Measurements from ENCODE around the gene SMARCB1. TPM values are rescaled to one million over a fixed set of nuclear protein-coding genes. Genes with fewer than 3 reads are reported as not detected.

The SMARCB1 gene
- total RNA-seq, 1 donor, result 55.2 TPM

DNA sequence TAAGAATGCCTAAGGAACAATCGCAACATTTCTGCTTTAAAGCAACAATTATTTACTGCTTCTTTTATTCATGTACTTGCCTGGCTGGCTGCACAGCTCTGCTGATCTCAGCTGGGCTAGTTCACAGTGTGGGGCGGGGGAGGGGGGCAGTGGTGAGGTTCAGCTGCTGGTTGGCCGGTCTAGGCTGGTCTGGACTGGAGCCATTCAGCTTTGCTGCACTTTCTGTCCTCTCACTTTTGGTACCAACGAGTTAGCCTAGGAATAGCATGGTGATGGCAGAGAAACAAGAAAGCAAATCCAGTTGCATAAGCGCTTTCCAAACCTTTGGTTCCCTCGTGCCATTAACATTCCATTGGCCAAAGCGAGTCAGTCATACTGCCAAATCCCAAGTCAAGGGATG lies 91.5 kb downstream of the SMARCB1 start:
- TF ChIP-seq, protein P1, sequence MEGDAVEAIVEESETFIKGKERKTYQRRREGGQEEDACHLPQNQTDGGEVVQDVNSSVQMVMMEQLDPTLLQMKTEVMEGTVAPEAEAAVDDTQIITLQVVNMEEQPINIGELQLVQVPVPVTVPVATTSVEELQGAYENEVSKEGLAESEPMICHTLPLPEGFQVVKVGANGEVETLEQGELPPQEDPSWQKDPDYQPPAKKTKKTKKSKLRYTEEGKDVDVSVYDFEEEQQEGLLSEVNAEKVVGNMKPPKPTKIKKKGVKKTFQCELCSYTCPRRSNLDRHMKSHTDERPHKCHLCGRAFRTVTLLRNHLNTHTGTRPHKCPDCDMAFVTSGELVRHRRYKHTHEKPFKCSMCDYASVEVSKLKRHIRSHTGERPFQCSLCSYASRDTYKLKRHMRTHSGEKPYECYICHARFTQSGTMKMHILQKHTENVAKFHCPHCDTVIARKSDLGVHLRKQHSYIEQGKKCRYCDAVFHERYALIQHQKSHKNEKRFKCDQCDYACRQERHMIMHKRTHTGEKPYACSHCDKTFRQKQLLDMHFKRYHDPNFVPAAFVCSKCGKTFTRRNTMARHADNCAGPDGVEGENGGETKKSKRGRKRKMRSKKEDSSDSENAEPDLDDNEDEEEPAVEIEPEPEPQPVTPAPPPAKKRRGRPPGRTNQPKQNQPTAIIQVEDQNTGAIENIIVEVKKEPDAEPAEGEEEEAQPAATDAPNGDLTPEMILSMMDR (IDR thresholded peaks at IDR 0.05; ENCODE audit: insufficient read depth, low read length), result no peak
- DNase-seq (ENCODE audit: low read depth), result no peak
- no peak overlapping the region for H3K4me3 ChIP-seq (ENCODE audit: low read depth, low read length)

- DNase-seq (ENCODE audit: low read depth), result no peak
- H3K4me3 ChIP-seq (ENCODE audit: low read depth, low read length), result no peak overlapping the region
- TF ChIP-seq, protein P1 (IDR thresholded peaks at IDR 0.05; ENCODE audit: insufficient read depth, low read length), result no peak
Measured at GRCh38 chr22:23882370-23882769, 95.6 kb downstream of the SMARCB1 start.

DNA sequence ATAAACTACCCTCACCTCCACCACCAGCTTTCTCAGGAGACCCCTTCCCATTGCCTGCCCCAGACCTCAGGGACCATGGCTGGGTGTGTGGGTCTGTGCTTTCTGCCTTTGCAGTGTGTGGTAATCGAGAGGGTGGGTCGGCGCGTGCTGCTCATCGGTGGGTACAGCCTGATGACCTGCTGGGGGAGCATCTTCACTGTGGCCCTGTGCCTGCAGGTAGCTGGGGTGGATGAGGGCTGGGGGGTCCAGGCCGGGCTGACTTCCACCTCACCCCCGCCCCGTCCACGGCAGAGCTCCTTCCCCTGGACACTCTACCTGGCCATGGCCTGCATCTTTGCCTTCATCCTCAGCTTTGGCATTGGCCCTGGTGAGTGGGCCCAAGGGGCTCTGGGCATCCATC lies 96.9 kb downstream of the SMARCB1 start:
- TF ChIP-seq, protein P1 (IDR thresholded peaks at IDR 0.05; ENCODE audit: insufficient read depth, low read length), result no peak
- no peak for DNase-seq (ENCODE audit: low read depth)

DNA sequence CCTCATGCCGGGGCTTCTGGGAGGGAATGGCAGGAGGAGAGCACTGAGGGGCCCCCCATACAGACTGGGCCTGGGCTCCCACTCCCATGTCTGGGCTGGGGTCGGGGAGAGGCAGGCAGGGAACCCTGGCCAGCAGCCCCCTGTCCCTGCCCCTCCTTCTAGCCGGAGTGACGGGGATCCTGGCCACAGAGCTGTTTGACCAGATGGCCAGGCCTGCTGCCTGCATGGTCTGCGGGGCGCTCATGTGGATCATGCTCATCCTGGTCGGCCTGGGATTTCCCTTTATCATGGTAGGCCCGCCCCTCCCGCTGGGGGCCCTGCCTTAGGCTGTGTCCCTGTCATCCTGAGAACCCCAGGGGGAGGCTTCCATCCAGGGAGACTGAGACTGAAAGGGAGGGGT lies 97.4 kb downstream of the SMARCB1 start:
- H3K4me3 ChIP-seq (ENCODE audit: low read depth, low read length), result no peak overlapping the region
- TF ChIP-seq, protein P1 (IDR thresholded peaks at IDR 0.05; ENCODE audit: insufficient read depth, low read length), result no peak
- no peak for DNase-seq (ENCODE audit: low read depth)

More for the DNA sequence above, 96.9 kb downstream of the SMARCB1 start:
- no peak overlapping the region for H3K4me3 ChIP-seq (ENCODE audit: low read depth, low read length)

Small RNAs within 50 kb of the gene (small RNA-seq; reads per million reads assigned to genes)
- gene RN7SL268P, result not detected

Other genes starting within 250 kb of the SMARCB1 start
- not detected in 2 replicates for gene IGLL1, start 206.7 kb upstream of the SMARCB1 start, total RNA-seq (ENCODE audit: low replicate concordance)
- 0.09 TPM in 1 of 2 replicates, not detected in the other for gene DRICH1, start 154.6 kb upstream of the SMARCB1 start, total RNA-seq (ENCODE audit: low replicate concordance)
- not detected in 2 replicates for gene RGL4, start 96.0 kb upstream of the SMARCB1 start, total RNA-seq (ENCODE audit: low replicate concordance)
- gene ZNF70, start 35.9 kb upstream of the SMARCB1 start, total RNA-seq (ENCODE audit: low replicate concordance), result 5.3 and 5.9 TPM in 2 replicates
- not detected in 2 replicates for gene VPREB3, start 32.5 kb upstream of the SMARCB1 start, total RNA-seq (ENCODE audit: low replicate concordance)
- 0.18 and 4.9 TPM in 2 replicates for gene C22orf15, start 24.0 kb upstream of the SMARCB1 start, total RNA-seq (ENCODE audit: low replicate concordance)
- gene CHCHD10, start 19.0 kb upstream of the SMARCB1 start, total RNA-seq (ENCODE audit: low replicate concordance), result 2.5 and 2.6 TPM in 2 replicates
- 5.1 and 47.8 TPM in 2 replicates for gene MMP11, start 14.1 kb upstream of the SMARCB1 start, total RNA-seq (ENCODE audit: low replicate concordance)
- gene DERL3, start 52.0 kb downstream of the SMARCB1 start, total RNA-seq (ENCODE audit: low replicate concordance), result 0.36 TPM in 1 of 2 replicates, not detected in the other
- gene SLC2A11, start 70.9 kb downstream of the SMARCB1 start, total RNA-seq (ENCODE audit: low replicate concordance), result 11.4 and 11.9 TPM in 2 replicates
- 27.3 and 160 TPM in 2 replicates for gene MIF, start 107.4 kb downstream of the SMARCB1 start, total RNA-seq (ENCODE audit: low replicate concordance)
- 4.9 and 9.0 TPM in 2 replicates for gene GSTT2B, start 174.2 kb downstream of the SMARCB1 start, total RNA-seq (ENCODE audit: low replicate concordance)
- gene DDTL, start 179.9 kb downstream of the SMARCB1 start, total RNA-seq (ENCODE audit: low replicate concordance), result 0.81 and 1.8 TPM in 2 replicates
- gene DDT, start 187.5 kb downstream of the SMARCB1 start, total RNA-seq (ENCODE audit: low replicate concordance), result 36.4 and 82.9 TPM in 2 replicates
- gene GSTT2, start 193.2 kb downstream of the SMARCB1 start, total RNA-seq (ENCODE audit: low replicate concordance), result 0.54 TPM in 1 of 2 replicates, not detected in the other
- gene GSTT4, start 218.5 kb downstream of the SMARCB1 start, total RNA-seq (ENCODE audit: low replicate concordance), result not detected in 2 replicates
- 49.2 and 70.5 TPM in 2 replicates for gene CABIN1, start 224.3 kb downstream of the SMARCB1 start, total RNA-seq (ENCODE audit: low replicate concordance)